Non-pigmented ciliary epithelial cell (primary cell): ENCODE measurements around the gene SRP9.

ENCODE experiments used
- DNase-seq: peaks from one replicate; pipeline ENCODE4 v3.0.0-alpha.2; 2010; ENCODE audit warnings: low read depth

Gene SRP9, protein sequence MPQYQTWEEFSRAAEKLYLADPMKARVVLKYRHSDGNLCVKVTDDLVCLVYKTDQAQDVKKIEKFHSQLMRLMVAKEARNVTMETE

DNA sequence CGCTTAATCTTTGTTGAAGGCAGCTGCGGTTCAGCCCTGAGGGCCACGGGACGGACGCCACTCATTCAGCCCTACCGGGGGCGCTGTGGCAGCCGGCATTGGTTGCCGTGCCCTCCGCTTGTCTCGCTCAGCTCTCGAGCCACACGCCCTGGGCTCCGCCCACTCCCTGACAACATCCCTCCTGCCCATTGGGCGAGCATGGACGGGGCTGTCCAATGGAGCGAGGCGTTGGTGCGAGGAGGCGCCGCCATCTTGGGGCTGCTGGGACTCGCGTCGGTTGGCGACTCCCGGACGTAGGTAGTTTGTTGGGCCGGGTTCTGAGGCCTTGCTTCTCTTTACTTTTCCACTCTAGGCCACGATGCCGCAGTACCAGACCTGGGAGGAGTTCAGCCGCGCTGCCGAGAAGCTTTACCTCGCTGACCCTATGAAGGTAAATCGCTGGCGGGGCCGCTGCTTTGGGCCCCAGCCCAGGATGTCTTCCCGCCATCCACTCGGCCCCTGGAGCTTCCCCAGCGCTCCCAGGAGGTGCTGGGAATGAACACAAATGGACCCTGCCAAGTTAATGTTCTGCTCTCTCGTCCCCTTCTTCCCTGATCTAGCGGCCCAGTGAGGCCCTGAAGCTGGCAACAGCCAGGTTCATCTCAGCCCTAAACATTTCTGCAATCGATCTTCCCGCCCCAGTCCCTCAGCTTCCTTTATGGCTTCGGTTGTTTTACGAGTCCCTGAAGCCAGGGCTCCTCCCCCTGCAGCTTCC, at the start of gene SRP9:
SRP9 (plus strand) TSS at position 244 of the 754 bp plus-strand sequence; CDS start at position 359, 115 bp downstream.
- DNase-seq, result peak; percentile 94

DNA sequence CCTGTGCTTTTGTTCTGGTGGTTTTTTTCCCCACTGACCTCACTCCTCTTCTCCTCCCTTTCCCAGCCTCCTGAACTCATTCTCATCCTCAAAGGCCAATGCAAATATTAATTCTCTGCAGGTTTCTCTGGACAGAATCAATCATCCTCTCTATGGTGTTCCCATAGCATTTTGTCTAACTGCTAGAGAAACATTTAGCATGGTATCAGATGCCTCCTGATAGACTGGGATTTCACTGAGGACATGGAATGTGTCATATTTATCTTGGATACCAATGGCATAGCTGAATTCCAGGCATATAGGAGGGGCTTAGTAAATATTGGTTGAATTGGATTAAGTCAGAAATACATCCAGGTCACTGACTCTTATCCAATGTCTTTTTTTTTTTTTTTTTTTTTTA, 46.1 kb upstream of the SRP9 start:
- no peak for DNase-seq

DNA sequence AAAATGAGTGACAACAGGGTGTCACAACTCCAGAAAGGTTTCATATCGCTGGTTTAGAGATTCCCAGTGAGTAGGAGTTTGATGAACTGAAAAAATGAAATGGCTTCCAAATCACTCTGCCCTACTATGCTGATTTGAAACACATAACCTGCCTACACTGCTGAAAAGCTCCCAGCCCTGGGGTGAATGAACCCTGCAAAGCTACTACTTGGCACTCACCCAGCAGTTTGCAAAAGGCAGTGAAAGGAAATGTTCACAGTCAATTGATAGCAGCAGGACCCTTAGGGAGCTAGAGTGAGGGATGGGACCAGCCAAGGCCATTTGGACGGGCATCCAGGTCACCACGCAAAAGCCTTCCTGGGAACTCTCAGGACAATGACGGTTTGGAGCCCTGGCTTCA, 44.4 kb upstream of the SRP9 start:
- no peak for DNase-seq

DNA sequence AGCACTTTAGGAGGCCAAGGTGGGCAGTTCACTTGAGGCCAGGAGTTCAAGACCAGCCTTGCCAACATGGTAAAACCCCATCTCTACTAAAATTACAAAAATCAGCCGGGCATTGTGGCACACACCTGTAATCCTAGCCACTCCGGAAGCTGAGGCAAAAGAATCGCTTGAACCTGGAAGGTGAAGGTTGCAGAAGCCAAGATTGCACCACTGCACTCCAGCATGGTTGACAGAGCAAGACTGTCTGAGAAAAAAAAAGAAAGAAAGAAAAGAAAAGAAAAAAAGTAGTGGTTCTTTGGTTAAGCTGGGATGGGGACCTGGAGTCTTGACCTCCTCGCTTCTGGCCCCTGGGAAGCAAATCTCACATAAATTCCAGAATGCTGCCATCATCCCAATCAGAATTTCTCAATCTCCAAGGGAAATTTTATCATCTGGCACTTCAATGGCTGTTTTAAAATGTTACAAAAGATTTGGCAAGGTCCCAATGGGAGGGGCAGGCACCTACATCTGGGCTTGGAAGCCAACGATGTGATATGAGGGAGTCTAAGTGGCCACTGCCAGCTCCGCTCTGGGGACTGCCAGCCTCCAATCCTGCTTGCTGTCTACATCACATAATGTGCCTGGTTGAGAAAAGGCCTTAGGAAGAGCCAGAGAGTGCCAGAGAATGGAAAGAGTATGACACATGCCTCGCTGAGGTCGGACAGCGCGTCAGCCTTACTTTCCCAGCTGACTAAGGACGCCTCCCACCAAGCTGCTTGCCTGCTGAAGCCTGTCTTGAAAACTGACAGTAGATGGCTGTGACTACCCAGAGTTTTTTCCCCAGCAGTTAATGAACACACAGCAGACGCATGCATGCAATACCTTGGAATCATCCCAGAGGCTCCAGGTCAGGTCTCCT, 42.1 kb upstream of the SRP9 start:
- peak; percentile 89 for DNase-seq

DNA sequence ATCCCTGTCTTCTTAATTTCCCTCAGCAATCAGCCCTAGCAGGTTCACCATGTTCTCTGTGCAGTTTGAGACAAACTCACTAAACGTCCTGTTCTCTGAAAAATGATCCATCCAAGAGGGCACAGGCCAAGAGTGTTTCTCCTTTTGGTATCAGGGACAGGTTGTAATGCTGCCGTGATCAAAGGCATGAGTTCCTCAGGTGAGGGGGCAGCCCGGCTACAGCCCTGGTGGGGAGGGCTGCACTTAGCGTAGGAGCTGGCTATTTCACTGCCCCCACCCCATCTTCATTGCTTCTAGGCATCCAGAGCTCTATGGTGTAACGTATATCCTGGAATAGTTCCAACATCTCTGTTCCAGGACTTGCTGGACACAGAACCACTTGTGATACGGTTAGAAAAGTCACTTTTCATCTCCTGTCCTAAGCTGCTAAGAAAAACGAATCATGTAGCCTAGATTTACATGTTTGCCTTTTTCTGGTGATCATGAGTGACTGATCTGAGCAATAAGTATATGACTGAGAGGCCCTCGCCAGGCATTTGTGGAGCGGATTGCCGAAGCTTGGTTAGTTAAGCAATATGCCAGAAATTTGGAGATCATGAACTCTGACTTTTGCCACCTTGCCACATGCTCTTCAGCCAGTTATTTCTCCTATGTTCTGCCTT, 41.1 kb upstream of the SRP9 start:
- DNase-seq, result no peak

DNA sequence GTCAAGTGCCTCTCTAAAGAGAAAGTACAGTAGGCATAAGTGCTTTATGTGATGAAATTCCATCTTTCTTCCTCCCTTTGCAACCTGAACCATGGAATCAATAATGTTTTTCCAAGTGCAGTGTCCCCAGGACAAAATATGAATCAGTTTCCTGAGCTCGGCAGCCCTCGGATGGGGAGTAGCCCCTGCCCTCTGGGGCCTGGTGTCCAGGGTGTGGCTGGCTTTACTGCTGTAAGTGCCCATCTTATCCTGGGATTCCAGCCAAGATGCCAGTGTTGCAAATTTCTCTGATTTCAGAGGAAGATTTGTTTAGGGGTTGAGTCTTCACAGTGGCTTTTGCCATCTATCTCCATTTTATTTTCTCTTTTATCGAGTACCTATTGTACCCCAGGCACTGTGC, 40.5 kb upstream of the SRP9 start:
- no peak for DNase-seq

DNA sequence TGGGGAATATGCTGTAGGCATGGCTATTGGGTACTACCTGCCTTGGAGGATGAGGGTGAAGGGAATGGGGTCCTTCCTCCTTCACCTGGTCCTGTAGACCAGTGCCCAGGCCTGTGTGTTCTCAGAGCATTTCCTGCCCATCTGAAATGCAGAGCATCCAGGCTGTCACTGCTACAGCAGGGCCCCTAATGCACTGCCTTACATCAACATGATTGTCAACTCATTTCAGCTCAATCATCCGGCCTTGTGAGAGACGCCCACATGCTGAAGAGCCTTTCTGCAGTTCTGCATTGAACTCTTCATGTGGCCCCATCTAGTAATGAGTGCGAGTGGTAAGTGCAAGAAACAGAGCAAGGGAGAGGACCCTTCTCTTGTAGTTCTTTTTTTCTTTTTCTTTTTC, 39.8 kb upstream of the SRP9 start:
- no peak for DNase-seq

DNA sequence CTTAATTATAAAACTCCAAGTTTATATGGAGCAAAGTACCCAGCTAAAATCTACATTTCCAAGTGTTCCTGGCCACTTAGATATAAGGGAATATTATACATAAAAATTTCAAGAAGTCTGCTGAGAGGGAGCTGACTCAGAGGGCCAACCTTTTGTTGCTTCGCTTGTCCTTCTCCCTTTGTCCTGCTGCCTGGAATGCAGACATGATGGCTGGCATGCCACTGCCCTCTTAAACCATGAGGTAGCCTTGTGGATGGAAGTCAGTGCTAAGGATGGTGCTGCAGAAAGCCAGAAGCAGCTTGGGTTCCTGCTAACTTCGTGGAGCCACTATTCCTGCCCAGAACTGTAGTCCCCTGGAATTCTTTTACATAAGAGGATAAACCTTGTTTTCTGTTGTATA, 38.9 kb upstream of the SRP9 start:
- no peak for DNase-seq

DNA sequence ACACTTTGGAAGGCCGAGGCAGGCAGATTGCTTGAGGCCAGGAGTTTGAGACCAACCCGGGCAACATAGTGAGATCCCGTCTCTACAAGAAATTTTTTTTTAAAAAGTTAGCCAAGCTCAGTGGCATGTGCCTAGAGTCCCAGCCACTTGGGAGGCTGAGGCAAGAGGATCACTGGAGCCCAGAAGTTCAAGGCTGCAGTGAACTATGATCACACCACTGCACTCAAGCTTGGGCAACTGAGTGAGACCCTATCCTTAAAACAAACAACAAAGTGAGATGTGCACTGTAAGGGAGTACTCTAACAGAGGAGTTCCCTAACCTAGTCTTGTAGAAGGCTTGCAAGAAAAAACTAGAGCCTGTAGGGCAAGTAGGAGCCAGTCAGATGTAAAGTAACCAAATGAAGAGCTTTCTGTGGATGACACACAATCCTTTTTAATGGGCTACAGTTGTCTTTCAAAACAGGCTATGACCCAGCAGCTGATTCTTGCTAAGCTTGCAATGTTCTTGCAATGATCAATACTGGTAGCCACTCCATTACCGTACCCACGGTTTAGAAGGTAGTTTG, 38.0 kb upstream of the SRP9 start:
- DNase-seq, result no peak

DNA sequence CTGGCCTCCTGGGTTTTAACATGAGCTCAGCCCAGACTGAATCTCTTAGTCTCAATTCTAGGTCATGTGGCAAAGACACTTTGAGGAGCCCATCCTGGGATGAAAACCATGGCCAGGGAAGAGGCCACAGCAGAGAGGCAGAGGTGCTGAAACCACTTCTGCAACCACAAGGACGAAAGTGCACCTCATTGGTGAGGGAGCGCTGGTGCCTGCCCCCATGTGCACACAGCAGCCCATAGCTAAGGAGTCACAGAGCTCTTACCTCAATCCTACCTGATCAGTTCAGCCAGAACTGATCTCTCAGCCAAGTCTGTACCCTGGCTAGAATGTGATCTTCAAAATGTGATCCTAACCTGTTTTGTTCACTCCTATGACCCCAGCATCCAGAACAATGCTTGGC, 32.9 kb upstream of the SRP9 start:
- no peak for DNase-seq

DNA sequence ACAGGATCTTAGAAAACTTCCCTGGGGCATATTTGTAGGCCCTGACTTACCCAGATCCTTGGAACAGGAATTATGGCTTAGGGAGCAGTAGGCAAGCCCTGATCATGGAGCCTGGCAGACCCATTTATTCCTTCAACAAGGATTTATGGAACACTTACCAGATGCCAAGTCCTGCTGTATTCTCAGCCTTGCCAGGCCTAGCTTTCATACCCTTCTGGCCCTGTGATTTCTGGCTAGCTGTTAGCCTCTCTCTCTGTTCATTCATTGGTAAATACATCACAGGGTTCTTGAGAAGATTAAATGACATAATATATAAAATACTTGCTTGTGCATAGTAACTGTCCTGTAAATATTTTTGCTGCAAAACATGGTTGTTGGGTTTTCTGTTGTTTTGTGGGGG, 32.4 kb upstream of the SRP9 start:
- DNase-seq, result no peak

DNA sequence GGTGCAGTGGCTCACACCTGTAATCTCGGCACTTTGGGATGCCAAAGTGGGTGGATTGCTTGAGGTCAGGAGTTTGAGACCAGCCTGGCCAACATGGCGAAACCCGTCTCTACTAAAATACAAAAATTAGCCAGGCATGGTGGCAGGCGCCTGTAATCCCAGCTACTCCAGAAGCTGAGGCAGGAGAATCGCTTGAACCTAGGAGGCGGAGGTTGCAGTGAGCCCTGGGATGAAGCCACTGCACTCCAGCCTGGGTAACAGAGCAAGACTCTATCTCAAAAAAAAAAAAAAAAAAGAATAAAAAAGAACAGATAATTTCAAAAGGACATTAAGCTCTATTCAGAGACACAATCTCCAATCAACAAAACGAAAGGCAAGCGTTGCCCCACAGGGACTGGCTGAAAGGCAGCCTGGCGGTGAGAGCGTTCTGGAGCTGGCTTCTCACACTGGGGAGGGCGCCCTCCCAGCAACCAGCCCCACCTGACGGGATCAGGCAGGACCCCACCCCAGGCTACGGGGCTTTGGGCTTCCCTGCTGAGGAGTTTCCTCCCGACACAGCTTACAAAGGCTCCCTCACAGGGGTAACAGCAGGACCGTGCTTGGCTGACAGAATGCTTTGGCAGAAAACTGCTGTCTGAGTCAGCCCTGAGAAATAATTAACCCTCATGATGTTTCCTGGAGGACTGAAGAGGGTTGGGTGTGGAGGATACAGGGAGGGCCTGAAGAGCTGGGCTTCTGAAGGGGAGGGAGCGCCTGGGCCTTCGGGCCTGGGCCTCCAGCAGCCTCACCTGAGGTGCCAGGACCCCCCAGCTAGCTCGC, 31.1 kb upstream of the SRP9 start:
- no peak for DNase-seq

DNA sequence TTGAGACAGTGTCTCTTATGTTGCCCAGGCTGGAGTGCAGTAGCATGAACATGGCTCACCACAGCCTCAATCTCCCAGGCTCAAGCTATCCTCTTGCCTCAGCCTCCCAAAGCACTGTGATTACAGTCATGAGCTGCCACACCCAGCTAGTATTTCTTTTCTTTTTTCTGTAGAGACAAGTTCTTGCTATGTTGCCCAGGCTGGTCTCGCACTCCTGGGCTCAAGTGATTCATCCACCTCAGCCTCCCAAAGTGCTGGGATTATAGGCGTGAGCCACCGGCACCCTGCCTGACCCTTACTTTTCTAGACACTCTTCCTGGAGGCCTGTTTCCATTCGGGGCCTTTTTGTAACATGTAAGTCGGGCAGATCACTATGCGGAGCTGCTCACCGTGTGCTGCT, 30.1 kb upstream of the SRP9 start:
- no peak for DNase-seq

DNA sequence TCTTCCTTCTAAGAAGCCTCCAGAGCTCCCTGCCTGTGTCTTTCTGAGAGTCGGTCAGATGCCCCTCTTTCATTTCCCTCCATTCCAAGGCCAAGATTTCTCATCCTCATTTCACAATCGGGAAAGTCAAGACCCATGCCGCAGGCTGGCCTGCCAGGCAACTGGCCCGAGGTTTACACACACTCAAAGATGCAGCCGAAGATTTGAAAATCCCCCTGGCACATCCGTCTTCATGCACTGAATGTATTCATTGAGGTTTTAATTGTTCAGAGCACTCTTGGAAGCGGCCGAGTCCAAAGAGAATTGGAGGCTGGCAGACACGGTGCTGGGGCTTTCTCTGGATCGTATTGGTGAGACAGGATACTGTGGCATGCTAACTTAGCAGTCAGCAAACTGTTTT, 29.1 kb upstream of the SRP9 start:
- DNase-seq, result no peak

DNA sequence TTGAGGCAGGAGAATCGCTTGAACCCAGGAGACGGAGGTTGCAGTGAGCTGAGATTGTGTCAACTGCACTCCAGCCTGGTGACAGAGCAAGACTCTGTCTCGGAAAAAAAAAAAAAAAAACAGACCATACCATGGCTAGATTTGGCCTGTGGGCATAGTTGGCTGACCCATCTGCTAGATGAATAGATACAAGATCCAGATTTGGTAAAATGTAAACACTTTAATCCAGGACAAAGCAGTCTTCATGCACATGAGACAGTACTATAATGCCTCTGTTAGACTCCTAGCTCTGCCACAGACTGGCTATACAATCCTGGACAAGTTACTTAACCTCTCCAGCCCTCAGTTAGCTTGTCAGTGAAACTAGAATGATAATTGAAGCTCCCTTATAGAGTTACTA, 27.9 kb upstream of the SRP9 start:
- no peak for DNase-seq

DNA sequence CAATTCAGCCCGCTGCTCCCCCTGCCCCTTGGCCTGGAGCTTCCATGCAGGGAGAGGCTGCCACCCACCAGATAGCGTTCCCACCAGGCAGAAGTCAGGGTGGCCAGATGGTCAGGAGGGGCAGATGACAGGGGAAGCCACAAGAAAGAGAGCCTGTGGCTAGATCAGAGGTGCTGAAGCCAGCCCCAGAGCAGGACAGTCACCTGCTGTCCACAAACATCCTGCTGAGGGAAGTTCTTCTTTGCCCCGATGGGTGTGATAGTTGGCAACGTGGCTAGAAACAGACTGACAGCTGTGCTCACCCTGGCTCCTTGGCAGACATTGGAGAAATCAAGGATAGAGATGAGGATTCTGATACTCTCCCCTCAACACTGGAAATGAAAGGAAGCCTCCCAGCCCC, 27.2 kb upstream of the SRP9 start:
- DNase-seq, result no peak

DNA sequence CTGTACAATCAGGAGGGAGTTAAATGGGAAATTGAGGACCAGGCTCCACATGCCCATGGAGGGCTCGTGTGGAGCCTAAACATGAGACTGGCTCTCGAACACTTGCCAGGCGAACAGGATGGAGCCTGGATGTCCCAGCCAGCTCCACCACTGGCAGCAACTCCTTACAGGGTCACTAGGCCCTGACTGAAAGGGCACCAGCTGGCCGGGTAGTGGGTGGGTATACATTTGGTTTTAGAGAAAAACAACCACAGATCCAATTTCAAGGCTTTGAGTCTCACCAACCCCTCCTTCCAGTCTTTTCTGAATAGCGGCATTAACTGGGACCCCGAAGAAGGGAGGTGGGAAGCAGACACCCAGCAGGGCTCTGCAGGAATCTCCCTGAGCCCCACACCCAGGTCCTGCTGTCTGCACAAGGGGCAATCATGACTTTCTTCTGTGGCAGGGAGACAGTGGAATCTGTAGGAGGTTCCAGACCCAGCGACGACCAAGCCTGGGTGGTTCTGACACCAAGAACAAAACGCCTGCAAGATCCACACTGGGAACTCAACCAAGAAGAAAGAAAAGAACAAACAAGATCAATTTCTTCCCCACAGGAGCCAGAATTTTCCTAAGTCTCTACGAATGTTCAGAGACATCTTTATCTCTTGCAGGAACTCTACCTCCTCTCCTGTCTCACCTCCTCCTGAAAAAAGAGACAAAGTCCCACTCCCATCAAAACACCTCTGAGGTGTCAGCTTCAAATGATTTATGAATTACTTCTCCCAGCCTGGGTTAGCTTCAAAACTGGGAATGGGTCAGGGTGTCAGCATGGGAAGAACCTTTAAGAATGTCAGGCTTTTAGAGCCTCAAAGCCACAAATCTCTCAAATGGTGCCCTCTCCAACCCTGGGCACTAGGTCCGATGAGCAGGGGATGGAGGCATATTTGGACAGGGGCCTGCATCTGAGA, 26.5 kb upstream of the SRP9 start:
- no peak for DNase-seq

DNA sequence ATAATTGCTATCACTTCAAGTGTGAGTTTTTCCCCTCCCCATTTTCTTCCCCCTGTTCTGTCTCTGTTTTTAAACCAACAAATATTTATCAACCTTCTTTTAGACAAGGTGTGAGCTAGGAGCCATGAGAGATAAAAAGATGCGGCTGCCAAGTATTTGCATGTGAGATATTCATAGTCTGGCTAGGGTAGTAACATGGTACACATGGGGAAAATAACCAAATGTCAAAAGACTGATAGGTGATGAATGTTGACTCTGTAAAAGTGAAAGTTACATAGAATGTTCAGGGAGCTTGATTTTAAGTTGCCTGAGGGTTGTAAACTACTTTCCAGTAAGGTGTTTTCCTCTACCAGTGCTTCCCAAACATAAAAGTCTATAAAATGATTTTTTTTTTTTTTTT, 25.4 kb upstream of the SRP9 start:
- DNase-seq, result no peak

DNA sequence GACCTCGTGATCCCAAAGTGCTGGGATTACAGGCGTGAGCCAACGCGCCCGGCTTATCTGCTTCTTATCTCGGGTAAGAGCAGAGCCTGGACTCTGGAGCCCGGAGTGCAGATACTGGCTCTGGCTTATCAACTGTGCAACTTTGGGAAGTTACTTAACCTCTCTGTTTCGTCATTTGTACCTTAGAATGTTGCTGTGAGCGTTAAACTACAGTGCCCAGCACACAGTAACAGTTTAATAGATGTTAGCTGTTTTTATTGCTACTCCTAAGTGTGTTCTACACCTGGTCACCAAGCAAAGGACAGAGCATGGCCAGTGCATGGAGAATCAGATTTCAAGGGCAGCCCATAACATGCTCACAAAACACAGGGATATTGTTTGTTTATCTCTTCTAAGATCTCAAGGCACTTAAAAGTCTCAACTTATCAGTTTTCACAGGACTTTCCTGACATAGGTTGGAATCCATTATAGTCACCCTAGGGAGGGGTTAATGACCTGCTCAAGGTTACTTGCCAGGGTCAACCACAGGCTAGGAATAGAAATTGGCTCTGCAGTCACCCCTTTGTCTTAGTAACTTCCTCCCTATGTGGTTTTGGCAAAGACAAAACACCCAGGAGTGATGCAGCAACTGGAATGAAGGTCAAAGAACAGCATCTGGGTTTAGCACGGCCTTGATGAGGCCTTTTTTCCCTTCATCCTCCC, 22.5 kb upstream of the SRP9 start:
- peak; percentile 78 for DNase-seq
